GM12878 (cell line): ENCODE data around the gene GRPEL2. TPM values are rescaled to one million over a fixed set of nuclear protein-coding genes. Genes with fewer than 3 reads are reported as not detected.

Source experiments
- ATAC-seq: fragments of 200-7000 bp; cut with Tn5 transposase; 3 replicates; pipeline ENCODE4 v1.9.1; 2020; ENCODE audit warnings: mild to moderate bottlenecking, moderate library complexity
- BruUV-seq: library from RNA; stranded (reverse); fragments of 400-500 nt; replicated peaks from 2 replicates; lab custom pipeline; 2021; lab: Mats Ljungman, UMichigan
- CTCF ChIA-PET: fragments of 300-600 bp; sonication (Branson Sonifier 250); formaldehyde crosslinking; extraction: SDS; loops from one replicate; lab custom pipeline; 2021; ENCODE audit warnings: inconsistent platforms; lab: Yijun Ruan, JAX
- POLR2A ChIA-PET: fragments of 350-600 bp; formaldehyde crosslinking; extraction: SDS; loops from one replicate; lab custom pipeline; 2021; ENCODE audit warnings: inconsistent platforms; lab: Charles Lee
- RAD21 ChIA-PET: fragments of 300-600 bp; sonication (Branson Sonifier 250); formaldehyde crosslinking; loops from one replicate; lab custom pipeline; 2023; ENCODE audit warnings: antibody characterized with exemption; ENCODE audit not compliant: unreplicated experiment; lab: Charles Lee
- SMC1A ChIA-PET: fragments of 300-600 bp; sonication (Branson Sonifier 250); formaldehyde crosslinking; loops from one replicate; lab custom pipeline; 2023; ENCODE audit not compliant: unreplicated experiment, uncharacterized antibody; lab: Charles Lee
- DNase-seq: peaks from one replicate; pipeline ENCODE4 v3.0.0-alpha.2; 2011; ENCODE audit warnings: low read depth, low spot score
- FAIRE-seq: peaks from 3 replicates; lab custom pipeline; 2011; peaks lifted over from hg19 to GRCh38; lab: Jason Lieb, UNC
- H2AFZ ChIP-seq: 2 replicates; pipeline ENCODE4 v1.6.0; 2011; ENCODE audit warnings: low read depth, low read length, control low read depth; ENCODE audit not compliant: control insufficient read depth
- H3K27ac ChIP-seq: 2 replicates; pipeline ENCODE4 v1.5.1; 2011; ENCODE audit warnings: control low read depth; ENCODE audit not compliant: control insufficient read depth, insufficient read depth
- H3K27me3 ChIP-seq, 2 experiments: replicated peaks in 1 of 2; 2 replicates each; pipeline versions ENCODE4 v1.6.0 to v1.6.1; 2011; ENCODE audit warnings: low read length in 1 of 2; ENCODE audit not compliant: control insufficient read depth in 2 of 2, insufficient read depth in 2 of 2
- H3K36me3 ChIP-seq, 2 experiments: 2 replicates each; pipeline ENCODE4 v1.5.1; 2011; ENCODE audit warnings: low read length in 1 of 2; ENCODE audit not compliant: control insufficient read depth in 2 of 2, insufficient read depth in 2 of 2
- H3K4me1 ChIP-seq: 2 replicates; pipeline ENCODE4 v1.6.1; 2011; ENCODE audit warnings: mild to moderate bottlenecking, low read length, moderate library complexity, mixed read lengths; ENCODE audit not compliant: control insufficient read depth, insufficient read depth
- H3K4me2 ChIP-seq: 2 replicates; pipeline ENCODE4 v1.6.0; 2011; ENCODE audit warnings: control low read depth; ENCODE audit not compliant: control insufficient read depth, insufficient read depth
- H3K4me3 ChIP-seq: fragments of 200-600 bp; sonication (generic); 2 replicates; pipeline ENCODE4 v1.5.1; 2016
- H3K79me2 ChIP-seq: 2 replicates; pipeline ENCODE4 v1.6.0; 2011; ENCODE audit warnings: low read length; ENCODE audit not compliant: control insufficient read depth, insufficient read depth
- H3K9ac ChIP-seq: 2 replicates; pipeline ENCODE4 v1.8.0; 2011; ENCODE audit warnings: low read length, control low read depth, mixed read lengths; ENCODE audit not compliant: control insufficient read depth, insufficient read depth
- H3K9me3 ChIP-seq: replicated peaks from 3 replicates; pipeline ENCODE4 v1.5.1; 2011; ENCODE audit warnings: mild to moderate bottlenecking, low read length; ENCODE audit not compliant: control insufficient read depth, insufficient read depth
- H4K20me1 ChIP-seq: 2 replicates; pipeline ENCODE4 v1.6.0; 2011; ENCODE audit not compliant: control insufficient read depth, insufficient read depth
- EED ChIP-seq: sonication (generic); IDR thresholded peaks from 2 replicates; pipeline ENCODE4 v1.6.1; 2016; ENCODE audit warnings: antibody characterized with exemption, low read depth
- ETV6 ChIP-seq, 2 experiments: fragments of 450-650 bp in 1 of 2; IDR thresholded peaks in 1 of 2; conservative IDR thresholded peaks in 1 of 2; 2 replicates each; pipeline ENCODE4 v1.6.1; 2014; ENCODE audit warnings: antibody characterized with exemption in 1 of 2, borderline replicate concordance in 1 of 2, low read depth in 1 of 2, mild to moderate bottlenecking in 1 of 2, moderate library complexity in 1 of 2
- GABPA ChIP-seq: IDR thresholded peaks from 2 replicates; pipeline ENCODE4 v1.6.1; 2014; ENCODE audit warnings: antibody characterized with exemption, low read depth, mild to moderate bottlenecking, inconsistent platforms
- HDAC2 ChIP-seq: fragments of 200-600 bp; sonication (generic); IDR thresholded peaks from 2 replicates; pipeline ENCODE4 v1.6.1; 2017
- NFXL1 ChIP-seq: fragments of 450-650 bp; IDR thresholded peaks from 2 replicates; pipeline ENCODE4 v1.6.1; 2017; ENCODE audit warnings: antibody characterized with exemption, mild to moderate bottlenecking, borderline replicate concordance
- SMAD1 ChIP-seq: fragments of 450-650 bp; IDR thresholded peaks from 2 replicates; pipeline ENCODE4 v1.6.1; 2018; ENCODE audit warnings: mild to moderate bottlenecking, low read depth; ENCODE audit not compliant: partially characterized antibody
- SP1 ChIP-seq: IDR thresholded peaks from one replicate; pipeline ENCODE4 v1.6.1; 2011; ENCODE audit warnings: low read depth, low read length
- SRF ChIP-seq, 2 experiments: IDR thresholded peaks; 2 replicates each; pipeline ENCODE4 v1.6.1; 2011; ENCODE audit warnings: low read depth in 2 of 2, low read length in 2 of 2, mild to moderate bottlenecking in 1 of 2, moderate library complexity in 1 of 2
- YY1 ChIP-seq: IDR thresholded peaks from 2 replicates; pipeline ENCODE4 v1.6.1; 2011; ENCODE audit warnings: low read depth, mild to moderate bottlenecking, low read length
- ZNF207 ChIP-seq: fragments of 450-650 bp; IDR thresholded peaks from 2 replicates; pipeline ENCODE4 v1.6.1; 2014; ENCODE audit warnings: antibody characterized with exemption, mild to moderate bottlenecking, borderline replicate concordance
- ZNF622 ChIP-seq: fragments of 450-650 bp; IDR thresholded peaks from 2 replicates; pipeline ENCODE4 v1.6.1; 2017; ENCODE audit warnings: mild to moderate bottlenecking, inconsistent platforms
- WGBS: methylation state at CpG from one replicate; pipeline ENCODE4 v1.1.6; 2016; ENCODE audit warnings: low lambda C conversion rate; ENCODE audit not compliant: insufficient replicate concordance, insufficient coverage; ENCODE audit errors: missing lambda C conversion rate; 5-methylcytosine and 5-hydroxymethylcytosine counted together
- in situ Hi-C: fragments of 300-500 bp; cut with MboI; formaldehyde crosslinking; loops from 9 replicates; pipeline ENCODE4 v1.14.3; 2018; ENCODE audit warnings: mixed read lengths
- intact Hi-C: fragments of 100-400 bp; cut with micrococcal nuclease; formaldehyde crosslinking; loops from one replicate; pipeline ENCODE4 v1.14.2; 2022; ENCODE audit not compliant: unreplicated experiment
- polyA plus RNA-seq, 11 experiments: library from polyadenylated mRNA; depleted of rRNA in 4 of 11; unstranded in 6 of 11; stranded (reverse) in 5 of 11; fragments of >200 nt; fragmentation: Nextera tagmentation in 4 of 11; fragmentation: Illumina TruSeq in 1 of 11; extraction: Ambion mirVana in 4 of 11; extraction: Trizol in 1 of 11; gene quantifications; 1 replicate in 1 of 11; 2 replicates in 10 of 11; pipeline versions ENCODE4 v1.2.1 to v1.2.3, GENCODE V29; 2011 to 2016; ENCODE audit warnings: inconsistent platforms in 2 of 11, missing spikeins in 2 of 11, low read depth in 1 of 11
- total RNA-seq, 4 experiments: library from RNA; depleted of rRNA in 3 of 4; stranded (reverse); fragments of >200 nt in 3 of 4; fragmentation: Illumina TruSeq in 1 of 4; extraction: Trizol in 1 of 4; gene quantifications; 2 replicates each; pipeline versions ENCODE4 v1.2.1 to v1.2.3, GENCODE V29; 2013 to 2021

GRPEL2 gene
- total and polyA plus RNA-seq, 10 of the 15 experiments (the other 5 are each of a cell fraction or from before 2014, with no cell fraction given), result 4.4 to 20.2 (median 14.1) TPM

DNA sequence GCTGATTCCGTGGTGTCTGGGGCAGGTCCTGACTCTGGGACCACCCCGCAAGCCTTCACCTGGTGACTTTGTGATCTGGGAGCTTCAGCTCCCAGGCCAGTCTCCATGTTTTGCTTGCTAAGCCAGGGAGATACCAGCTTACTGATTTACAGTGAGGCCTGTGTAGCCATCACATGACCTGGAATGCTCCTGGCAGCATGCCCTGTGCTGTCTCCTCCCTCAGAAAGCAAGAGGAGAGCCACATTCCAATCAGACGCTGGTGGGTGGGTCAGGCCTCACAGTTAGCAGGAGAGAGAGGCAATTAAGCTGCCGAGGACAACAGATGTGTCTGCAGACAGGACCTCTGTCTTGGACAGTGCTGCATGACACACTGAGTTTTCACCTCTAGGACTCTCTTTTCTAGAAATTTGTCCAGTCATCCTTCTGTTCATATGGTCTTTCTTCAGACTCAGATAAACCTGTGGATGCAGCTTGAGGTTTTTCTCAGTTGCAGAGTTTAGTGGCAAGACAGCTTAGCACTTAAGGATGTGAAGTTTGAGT is 24.4 kb upstream of the GRPEL2 start:
- H3K27ac ChIP-seq, result no peak overlapping the region
- BruUV-seq, result no TSS peak
- ATAC-seq, result no peak
- H3K4me2 ChIP-seq, result no peak overlapping the region
- H4K20me1 ChIP-seq, result no peaks in the 10 kb centered on the region
- ChIA-PET SMC1A (interaction anchor here (0.7 to 2.4 kb wide), 3 partner anchors 20 to 51 kb away, joined by 3 to 10 read pairs (median 6); no protein-coding TSS in a partner anchor), CTCF (interaction anchor here (1.0 to 8.0 kb wide), 8 partner anchors 25 to 242 kb away, joined by 3 to 118 read pairs (median 8); partner anchors contain the start of gene PCYOX1L), POLR2A (no interaction called here), RAD21 (interaction anchor here (0.7 to 2.3 kb wide), 4 partner anchors 39 to 589 kb away, joined by 3 to 6 read pairs (median 4); no protein-coding TSS in a partner anchor)
- in situ Hi-C loops, result no loop called here
- H3K36me3 ChIP-seq, result no peaks in the 10 kb centered on the region
- no peaks in the 10 kb centered on the region for H3K79me2 ChIP-seq
- 39% methylated on average over 4 of the region's 4 CpGs for WGBS
- intact Hi-C loops, result no loop called here
- no peak overlapping the region for H3K9ac ChIP-seq
- TF ChIP-seq EED, result no peak
- no peak for TF ChIP-seq YY1
- no peak for TF ChIP-seq ZNF207
- TF ChIP-seq GABPA, result no peak
- no peak for TF ChIP-seq HDAC2
- TF ChIP-seq SP1, result no peak
- no peak for TF ChIP-seq SMAD1
- TF ChIP-seq ETV6 (conservative IDR thresholded peaks at IDR 0.05 in 1 of 2, IDR thresholded peaks at IDR 0.05 in 1 of 2; ENCODE audit: borderline replicate concordance in 1 of 2, low read depth in 1 of 2), result no peak
- no peak for TF ChIP-seq NFXL1
- TF ChIP-seq ZNF622, result no peak
- no peak for TF ChIP-seq SRF (IDR thresholded peaks at IDR 0.05; ENCODE audit: low read depth in 2 of 2, low read length in 2 of 2)
- DNase-seq, result no peak
- no peaks in the 10 kb centered on the region; the same call in 2 of the 3 replicates for H3K9me3 ChIP-seq
- no peaks in the 10 kb centered on the region for H3K4me1 ChIP-seq
- no peaks in the 10 kb centered on the region; a peak in 1 of 4 replicates for H3K27me3 ChIP-seq
- FAIRE-seq, result no peak
- no peak overlapping the region for H3K4me3 ChIP-seq
- no peak overlapping the region for H2AFZ ChIP-seq
